ENCODE data around the gene UBE4A.

UBE4A gene

GRCh38 chr11:118396097-118396501, 36.7 kb downstream of the UBE4A start:
- H3K36me3 ChIP-seq (replicated peaks; ENCODE audit: insufficient read depth, low read length) = no peaks in the 10 kb centered on the region
- peak overlapping the region; percentile 31; the same call in 1 of the 2 replicates for H3K4me2 ChIP-seq (ENCODE audit: low read depth, low read length)
- H3K9ac ChIP-seq (ENCODE audit: low read length) = peak overlapping the region; percentile 14; the same call in 1 of the 2 replicates
- peak overlapping the region; percentile 63; the same call in 1 of the 2 replicates for H3K27ac ChIP-seq (ENCODE audit: low read length)
- no peak overlapping the region for H3K4me3 ChIP-seq (ENCODE audit: low read length)
- H3K27me3 ChIP-seq (replicated peaks; ENCODE audit: insufficient read depth, low read length) = no peaks in the 10 kb centered on the region
- no peaks in the 10 kb centered on the region for H4K20me1 ChIP-seq (ENCODE audit: insufficient read depth, low read length)
- no peak overlapping the region for H2AFZ ChIP-seq (ENCODE audit: low read length)
- peak; percentile 15 for DNase-seq
- H3K9me2 ChIP-seq (replicated peaks; ENCODE audit: insufficient read depth, low read length) = no peaks in the 10 kb centered on the region
- no peak for TF ChIP-seq EZH2 (optimal IDR thresholded peaks at IDR 0.05; ENCODE audit: low read depth, low read length)
- no peak for TF ChIP-seq EZH2phosphoT487 (IDR thresholded peaks at IDR 0.05; ENCODE audit: low read length)
- TF ChIP-seq, protein P1, sequence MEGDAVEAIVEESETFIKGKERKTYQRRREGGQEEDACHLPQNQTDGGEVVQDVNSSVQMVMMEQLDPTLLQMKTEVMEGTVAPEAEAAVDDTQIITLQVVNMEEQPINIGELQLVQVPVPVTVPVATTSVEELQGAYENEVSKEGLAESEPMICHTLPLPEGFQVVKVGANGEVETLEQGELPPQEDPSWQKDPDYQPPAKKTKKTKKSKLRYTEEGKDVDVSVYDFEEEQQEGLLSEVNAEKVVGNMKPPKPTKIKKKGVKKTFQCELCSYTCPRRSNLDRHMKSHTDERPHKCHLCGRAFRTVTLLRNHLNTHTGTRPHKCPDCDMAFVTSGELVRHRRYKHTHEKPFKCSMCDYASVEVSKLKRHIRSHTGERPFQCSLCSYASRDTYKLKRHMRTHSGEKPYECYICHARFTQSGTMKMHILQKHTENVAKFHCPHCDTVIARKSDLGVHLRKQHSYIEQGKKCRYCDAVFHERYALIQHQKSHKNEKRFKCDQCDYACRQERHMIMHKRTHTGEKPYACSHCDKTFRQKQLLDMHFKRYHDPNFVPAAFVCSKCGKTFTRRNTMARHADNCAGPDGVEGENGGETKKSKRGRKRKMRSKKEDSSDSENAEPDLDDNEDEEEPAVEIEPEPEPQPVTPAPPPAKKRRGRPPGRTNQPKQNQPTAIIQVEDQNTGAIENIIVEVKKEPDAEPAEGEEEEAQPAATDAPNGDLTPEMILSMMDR (IDR thresholded peaks at IDR 0.05; ENCODE audit: low read length) = no peak
- H3K4me1 ChIP-seq (ENCODE audit: low read length) = peaks cover 50% of the 10 kb centered on the region
- H3F3A ChIP-seq (ENCODE audit: insufficient read depth, low read length) = peaks cover 45% of the 10 kb centered on the region
- H3K9me3 ChIP-seq (replicated peaks; ENCODE audit: insufficient read depth, low read length) = no peaks in the 10 kb centered on the region
- peaks cover 12% of the 10 kb centered on the region for H3K79me2 ChIP-seq (ENCODE audit: low read length)

- Histone ChIP-seq H3K4me3 (ENCODE audit: low read length) (no peak overlapping the region), H4K20me1 (ENCODE audit: insufficient read depth, low read length) (no peaks in the 10 kb centered on the region), H3K36me3 (replicated peaks; ENCODE audit: insufficient read depth, low read length) (no peaks in the 10 kb centered on the region), H3K9me3 (replicated peaks; ENCODE audit: insufficient read depth, low read length) (no peaks in the 10 kb centered on the region), H2AFZ (ENCODE audit: low read length) (no peak overlapping the region), H3K4me1 (ENCODE audit: low read length) (peaks cover 50% of the 10 kb centered on the region), H3K4me2 (ENCODE audit: low read depth, low read length) (no peak overlapping the region), H3K9me2 (replicated peaks; ENCODE audit: insufficient read depth, low read length) (no peaks in the 10 kb centered on the region), H3K9ac (ENCODE audit: low read length) (no peak overlapping the region), H3F3A (ENCODE audit: insufficient read depth, low read length) (peaks cover 46% of the 10 kb centered on the region), H3K27ac (ENCODE audit: low read length) (peak overlapping the region; percentile 89; the same call in 1 of the 2 replicates), H3K27me3 (replicated peaks; ENCODE audit: insufficient read depth, low read length) (no peaks in the 10 kb centered on the region), H3K79me2 (ENCODE audit: low read length) (peaks cover 25% of the 10 kb centered on the region)
- DNase-seq = no peak
- no peak for TF ChIP-seq EZH2 (optimal IDR thresholded peaks at IDR 0.05; ENCODE audit: low read depth, low read length)
- TF ChIP-seq, protein P1 (IDR thresholded peaks at IDR 0.05; ENCODE audit: low read length) = no peak
- TF ChIP-seq EZH2phosphoT487 (IDR thresholded peaks at IDR 0.05; ENCODE audit: low read length) = no peak
Measured at GRCh38 chr11:118397448-118397847, 38.0 kb downstream of the UBE4A start.

- Histone ChIP-seq H3K9me3 (replicated peaks; ENCODE audit: insufficient read depth, low read length) (no peaks in the 10 kb centered on the region), H3K4me2 (ENCODE audit: low read depth, low read length) (peak overlapping the region; percentile 68), H3K9me2 (replicated peaks; ENCODE audit: insufficient read depth, low read length) (no peaks in the 10 kb centered on the region), H3K9ac (ENCODE audit: low read length) (peak overlapping the region; percentile 64), H3K79me2 (ENCODE audit: low read length) (peaks cover 40% of the 10 kb centered on the region), H4K20me1 (ENCODE audit: insufficient read depth, low read length) (peaks cover 3% of the 10 kb centered on the region; the same call in 1 of the 2 replicates), H3K27ac (ENCODE audit: low read length) (peak overlapping the region; percentile 89), H2AFZ (ENCODE audit: low read length) (0 out of 2 replicates have a peak overlapping the region, but pooled peaks have one; percentile 3), H3K4me3 (ENCODE audit: low read length) (peak overlapping the region; percentile 30), H3K36me3 (replicated peaks; ENCODE audit: insufficient read depth, low read length) (no peaks in the 10 kb centered on the region), H3F3A (ENCODE audit: insufficient read depth, low read length) (peaks cover 46% of the 10 kb centered on the region), H3K27me3 (replicated peaks; ENCODE audit: insufficient read depth, low read length) (no peaks in the 10 kb centered on the region), H3K4me1 (ENCODE audit: low read length) (peaks cover 53% of the 10 kb centered on the region)
- DNase-seq = peak; percentile 83
- TF ChIP-seq, protein P1 (IDR thresholded peaks at IDR 0.05; ENCODE audit: low read length) = no peak
- no peak for TF ChIP-seq EZH2phosphoT487 (IDR thresholded peaks at IDR 0.05; ENCODE audit: low read length)
- TF ChIP-seq EZH2 (optimal IDR thresholded peaks at IDR 0.05; ENCODE audit: low read depth, low read length) = no peak
Measured at GRCh38 chr11:118398791-118399559, 39.6 kb downstream of the UBE4A start.

All from MM.1S (cell line).